ENCODE measurements around the gene RPS6KC1. TPM values are rescaled to one million over a fixed set of nuclear protein-coding genes. Genes with fewer than 3 reads are reported as not detected.

RPS6KC1 gene
- total RNA-seq, 5 donors from 2014 or later (not counting 1 experiment from before 2014, with no cell fraction given): 11.0 to 12.8 (median 11.7) TPM

DNA sequence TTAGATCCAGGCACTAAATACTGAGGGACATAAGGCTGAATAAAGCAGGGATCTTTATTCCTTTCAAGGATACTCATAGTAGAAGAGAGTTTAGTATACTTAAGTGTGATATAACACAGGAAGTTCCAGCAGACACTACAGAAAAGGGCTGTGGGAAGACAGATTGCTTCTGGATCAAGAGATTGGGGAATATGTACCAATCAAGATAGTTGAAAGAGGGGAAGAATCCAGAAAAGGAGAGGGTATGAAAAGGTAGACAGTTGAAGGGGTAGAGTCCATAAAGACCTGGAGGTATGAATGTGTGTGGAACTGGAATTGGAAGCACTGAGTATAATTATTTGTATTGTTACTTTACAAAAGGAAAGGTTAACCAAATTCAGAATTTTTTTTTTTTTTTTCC is 2.4 kb downstream of the RPS6KC1 start:
- peaks cover 0 to 9% (median 0%) of the 10 kb centered on the region in 3 donors for H3K9me3 Mint-ChIP-seq
- peaks cover 10% of the 10 kb centered on the region for H3K36me3 Mint-ChIP-seq
- Histone ChIP-seq H3K36me3 (ENCODE audit: control insufficient read depth in 2 of 2, extremely low read depth in 1 of 2, insufficient read depth in 1 of 2, low read length in 1 of 2) (no peaks in the 10 kb centered on the region), H3K27me3 (replicated peaks in 1 of 2; ENCODE audit: control insufficient read depth in 2 of 2, extremely low read depth in 1 of 2, insufficient read depth in 2 of 2, low read length in 1 of 2) (peaks cover 0 to 4% of the 10 kb centered on the region in 2 experiments), H3K4me1 (ENCODE audit: control insufficient read depth in 1 of 2, extremely low read depth in 1 of 2, insufficient read depth in 2 of 2, low read length in 2 of 2) (peaks cover 5 to 21% of the 10 kb centered on the region in 2 experiments), H3K4me3 (ENCODE audit: control insufficient read depth in 1 of 2, extremely low read depth in 1 of 2, low read length in 1 of 2) (no peak overlapping the region), H3K27ac (ENCODE audit: low read length) (no peak overlapping the region), H3K9me3 (no peaks in the 10 kb centered on the region)
- peaks cover 33 to 39% (median 34%) of the 10 kb centered on the region in 3 donors for H3K4me1 Mint-ChIP-seq
- ChIA-PET POLR2A (interaction anchor here in 1 of 2 donors (0.7 kb wide), 1 partner anchor 441 kb away, joined by 3 read pairs; no protein-coding TSS in a partner anchor), CTCF (no interaction called here)
- H3K27ac Mint-ChIP-seq: no peak overlapping the region
- peaks cover 11% of the 10 kb centered on the region in 2 donors for H3K27me3 Mint-ChIP-seq
- ATAC-seq (replicated peaks in 1 of 4) (no peak), DNase-seq (no peak)
- no peak overlapping the region for H3K4me3 Mint-ChIP-seq

DNA sequence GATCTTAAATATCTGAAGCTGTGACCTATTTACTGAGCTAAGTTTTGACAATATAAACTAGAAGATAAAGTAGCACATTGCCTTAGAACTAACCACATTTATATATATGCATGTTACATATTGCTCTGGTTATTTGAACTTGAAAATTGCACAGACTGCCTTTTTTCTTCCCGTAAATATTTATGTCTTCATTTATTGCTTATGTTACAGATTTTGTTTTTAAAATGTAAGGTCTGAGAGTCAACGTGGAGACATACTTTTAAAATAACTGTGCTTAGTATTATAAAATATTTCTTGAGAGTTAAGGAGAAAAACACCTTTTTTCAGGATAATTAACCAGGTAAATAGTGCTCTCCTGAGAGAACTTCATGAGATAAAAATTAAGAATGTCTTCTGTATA is 3.1 kb downstream of the RPS6KC1 start:
- no peak overlapping the region for H3K27ac Mint-ChIP-seq
- ATAC-seq (replicated peaks in 1 of 4) (no peak), DNase-seq (no peak)
- Histone ChIP-seq H3K9me3 (no peaks in the 10 kb centered on the region), H3K36me3 (ENCODE audit: control insufficient read depth in 2 of 2, extremely low read depth in 1 of 2, insufficient read depth in 1 of 2, low read length in 1 of 2) (no peaks in the 10 kb centered on the region), H3K4me1 (ENCODE audit: control insufficient read depth in 1 of 2, extremely low read depth in 1 of 2, insufficient read depth in 2 of 2, low read length in 2 of 2) (peaks cover 5 to 21% of the 10 kb centered on the region in 2 experiments), H3K27ac (ENCODE audit: low read length) (no peak overlapping the region), H3K4me3 (ENCODE audit: control insufficient read depth in 1 of 2, extremely low read depth in 1 of 2, low read length in 1 of 2) (no peak overlapping the region), H3K27me3 (replicated peaks in 1 of 2; ENCODE audit: control insufficient read depth in 2 of 2, extremely low read depth in 1 of 2, insufficient read depth in 2 of 2, low read length in 1 of 2) (peaks cover 0 to 4% of the 10 kb centered on the region in 2 experiments)
- H3K4me3 Mint-ChIP-seq: no peak overlapping the region
- peaks cover 4 to 5% of the 10 kb centered on the region in 2 donors for H3K27me3 Mint-ChIP-seq
- peaks cover 33 to 39% (median 34%) of the 10 kb centered on the region in 3 donors for H3K4me1 Mint-ChIP-seq
- H3K36me3 Mint-ChIP-seq: peaks cover 11% of the 10 kb centered on the region
- peaks cover 0 to 9% (median 1%) of the 10 kb centered on the region in 3 donors for H3K9me3 Mint-ChIP-seq
- no CpG with 5 or more reads among the region's 2 CpGs for WGBS (ENCODE audit: insufficient coverage)
- ChIA-PET CTCF (no interaction called here), POLR2A (interaction anchor here in 1 of 2 donors (0.7 kb wide), 1 partner anchor 442 kb away, joined by 3 read pairs; no protein-coding TSS in a partner anchor)

DNA sequence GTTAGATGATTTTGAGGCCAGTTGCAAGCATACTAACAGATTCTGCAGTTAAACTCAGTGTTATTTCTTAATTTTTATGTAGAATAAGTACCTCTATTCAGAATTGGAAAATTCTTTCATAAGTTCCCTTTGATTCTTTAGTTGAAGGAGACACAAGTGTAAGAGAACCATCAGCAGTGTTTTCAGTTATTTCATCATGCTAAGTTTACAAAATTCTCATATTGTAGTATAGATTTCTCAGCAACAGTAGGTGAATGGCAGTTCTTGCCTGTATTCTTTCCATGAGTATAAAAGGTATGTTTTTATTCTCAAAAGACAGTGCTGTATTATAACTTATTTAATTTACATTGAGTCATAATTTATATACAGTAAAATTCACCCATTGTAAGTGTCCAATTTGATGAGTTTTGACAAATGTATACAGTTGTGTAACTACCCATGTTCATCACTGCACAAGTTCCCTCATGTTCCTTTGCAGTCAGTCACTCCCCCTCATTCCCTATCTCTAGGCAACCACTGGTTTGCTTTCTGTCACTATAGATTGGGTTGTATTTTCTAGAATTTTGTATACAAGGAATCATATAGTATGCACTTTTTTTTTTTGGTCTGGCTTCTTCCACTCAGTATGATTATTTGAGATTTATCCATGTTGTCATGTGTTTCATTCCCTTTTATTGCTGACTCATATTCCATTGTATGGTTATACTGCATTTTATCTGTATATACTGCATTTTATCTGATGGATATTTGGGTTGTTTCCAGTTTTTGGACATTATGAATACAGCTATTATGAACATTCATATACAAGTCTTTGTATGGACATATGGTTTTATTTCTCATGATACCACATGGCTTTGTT is 3.9 kb downstream of the RPS6KC1 start:
- CTCF ChIA-PET: interaction anchor here in 1 of 2 donors (1.1 kb wide), 1 partner anchor 8 kb away, joined by 3 read pairs; no protein-coding TSS in a partner anchor
- H3K27ac Mint-ChIP-seq: no peak overlapping the region

GRCh38 chr1:213055767-213056166 is 4.7 kb downstream of the RPS6KC1 start:
- Mint-ChIP-seq H3K27ac (no peak overlapping the region), H3K4me1 (peaks cover 25 to 31% (median 26%) of the 10 kb centered on the region in 3 donors), H3K27me3 (no peaks in the 10 kb centered on the region), H3K9me3 (peaks cover 0 to 4% (median under 1%) of the 10 kb centered on the region in 3 donors), H3K36me3 (peaks cover 8% of the 10 kb centered on the region), H3K4me3 (no peak overlapping the region)
- ChIA-PET CTCF (interaction anchor here in 1 of 2 donors (1.1 kb wide), 1 partner anchor 9 kb away, joined by 3 read pairs; no protein-coding TSS in a partner anchor), POLR2A (no interaction called here)
- Histone ChIP-seq H3K4me1 (ENCODE audit: control insufficient read depth in 1 of 2, extremely low read depth in 1 of 2, insufficient read depth in 2 of 2, low read length in 2 of 2) (peaks cover 5 to 15% of the 10 kb centered on the region in 2 experiments), H3K9me3 (no peaks in the 10 kb centered on the region), H3K27ac (ENCODE audit: low read length) (no peak overlapping the region), H3K4me3 (ENCODE audit: control insufficient read depth in 1 of 2, extremely low read depth in 1 of 2, low read length in 1 of 2) (no peak overlapping the region), H3K36me3 (ENCODE audit: control insufficient read depth in 2 of 2, extremely low read depth in 1 of 2, insufficient read depth in 1 of 2, low read length in 1 of 2) (no peaks in the 10 kb centered on the region), H3K27me3 (replicated peaks in 1 of 2; ENCODE audit: control insufficient read depth in 2 of 2, extremely low read depth in 1 of 2, insufficient read depth in 2 of 2, low read length in 1 of 2) (no peaks in the 10 kb centered on the region)
- 100% methylated on average over 1 of the region's 3 CpGs for WGBS (ENCODE audit: insufficient coverage)
- no peak for DNase-seq
- no peak for ATAC-seq (replicated peaks in 1 of 4)

More for the DNA sequence above, 3.9 kb downstream of the RPS6KC1 start:
- ATAC-seq (replicated peaks in 1 of 4) (no peak), DNase-seq (no peak)
- Histone ChIP-seq H3K27ac (ENCODE audit: low read length) (no peak overlapping the region), H3K36me3 (ENCODE audit: control insufficient read depth in 2 of 2, extremely low read depth in 1 of 2, insufficient read depth in 1 of 2, low read length in 1 of 2) (no peaks in the 10 kb centered on the region), H3K27me3 (replicated peaks in 1 of 2; ENCODE audit: control insufficient read depth in 2 of 2, extremely low read depth in 1 of 2, insufficient read depth in 2 of 2, low read length in 1 of 2) (peaks cover 0 to under 1% of the 10 kb centered on the region in 2 experiments), H3K4me1 (ENCODE audit: control insufficient read depth in 1 of 2, extremely low read depth in 1 of 2, insufficient read depth in 2 of 2, low read length in 2 of 2) (peaks cover 5 to 21% of the 10 kb centered on the region in 2 experiments), H3K9me3 (no peaks in the 10 kb centered on the region), H3K4me3 (ENCODE audit: control insufficient read depth in 1 of 2, extremely low read depth in 1 of 2, low read length in 1 of 2) (no peak overlapping the region)
- Mint-ChIP-seq H3K36me3 (peaks cover 13% of the 10 kb centered on the region), H3K9me3 (peaks cover 0 to 9% (median 4%) of the 10 kb centered on the region in 3 donors), H3K27me3 (no peaks in the 10 kb centered on the region), H3K4me3 (no peak overlapping the region), H3K4me1 (peaks cover 33 to 39% (median 34%) of the 10 kb centered on the region in 3 donors)
- POLR2A ChIA-PET: no interaction called here

GRCh38 chr1:213057264-213058059 is 6.4 kb downstream of the RPS6KC1 start:
- no peak overlapping the region for H3K27ac Mint-ChIP-seq
- DNase-seq: no peak
- no peaks in the 10 kb centered on the region for H3K27me3 Mint-ChIP-seq
- H3K27me3 ChIP-seq (replicated peaks in 1 of 2; ENCODE audit: control insufficient read depth in 2 of 2, extremely low read depth in 1 of 2, insufficient read depth in 2 of 2, low read length in 1 of 2): no peaks in the 10 kb centered on the region
- POLR2A ChIA-PET: no interaction called here
- H3K36me3 Mint-ChIP-seq: peaks cover 7% of the 10 kb centered on the region
- H3K4me1 ChIP-seq (ENCODE audit: control insufficient read depth in 1 of 2, extremely low read depth in 1 of 2, insufficient read depth in 2 of 2, low read length in 2 of 2): peaks cover 0 to 4% of the 10 kb centered on the region in 2 experiments
- H3K4me3 ChIP-seq (ENCODE audit: control insufficient read depth in 1 of 2, extremely low read depth in 1 of 2, low read length in 1 of 2): no peak overlapping the region
- CTCF ChIA-PET: no interaction called here
- H3K4me3 Mint-ChIP-seq: no peak overlapping the region
- WGBS (ENCODE audit: insufficient coverage): no CpG with 5 or more reads among the region's 5 CpGs
- ATAC-seq (replicated peaks in 1 of 4): no peak
- no peaks in the 10 kb centered on the region for H3K36me3 ChIP-seq (ENCODE audit: control insufficient read depth in 2 of 2, extremely low read depth in 1 of 2, insufficient read depth in 1 of 2, low read length in 1 of 2)
- peaks cover 0 to 4% (median 0%) of the 10 kb centered on the region in 3 donors for H3K9me3 Mint-ChIP-seq
- H3K27ac ChIP-seq (ENCODE audit: low read length): no peak overlapping the region
- H3K9me3 ChIP-seq: no peaks in the 10 kb centered on the region
- peaks cover 18 to 29% (median 22%) of the 10 kb centered on the region in 3 donors for H3K4me1 Mint-ChIP-seq

DNA sequence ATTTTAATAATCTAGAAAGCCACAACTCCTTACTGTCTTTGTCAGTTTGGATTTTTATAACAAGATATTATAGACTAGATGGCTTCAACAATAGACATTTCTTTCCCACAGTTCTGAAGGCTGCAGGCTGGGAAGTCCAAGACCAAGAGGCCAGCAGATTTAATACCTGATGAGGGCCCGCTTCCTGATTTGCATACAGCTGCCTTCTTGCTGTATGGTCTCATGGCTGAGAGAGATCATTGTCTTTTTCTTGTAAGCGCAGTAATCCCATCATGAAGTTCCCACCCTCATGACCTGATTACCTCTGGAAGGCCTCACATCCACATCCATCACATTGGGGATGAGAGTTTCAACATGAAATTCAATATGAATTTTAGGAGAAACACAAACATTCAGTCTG is 9.8 kb downstream of the RPS6KC1 start:
- Histone ChIP-seq H3K4me1 (ENCODE audit: control insufficient read depth in 1 of 2, extremely low read depth in 1 of 2, insufficient read depth in 2 of 2, low read length in 2 of 2) (no peaks in the 10 kb centered on the region), H3K9me3 (no peaks in the 10 kb centered on the region), H3K4me3 (ENCODE audit: control insufficient read depth in 1 of 2, extremely low read depth in 1 of 2, low read length in 1 of 2) (no peak overlapping the region), H3K36me3 (ENCODE audit: control insufficient read depth in 2 of 2, extremely low read depth in 1 of 2, insufficient read depth in 1 of 2, low read length in 1 of 2) (no peaks in the 10 kb centered on the region), H3K27me3 (replicated peaks in 1 of 2; ENCODE audit: control insufficient read depth in 2 of 2, extremely low read depth in 1 of 2, insufficient read depth in 2 of 2, low read length in 1 of 2) (no peaks in the 10 kb centered on the region), H3K27ac (ENCODE audit: low read length) (no peak overlapping the region)
- no CpG with 5 or more reads among the region's 2 CpGs for WGBS (ENCODE audit: insufficient coverage)
- CTCF ChIA-PET: no interaction called here
- no peak overlapping the region for H3K27ac Mint-ChIP-seq
- DNase-seq (no peak), ATAC-seq (replicated peaks in 1 of 4) (no peak)
- no peak overlapping the region for H3K4me3 Mint-ChIP-seq
- peaks cover 0 to 4% (median 0%) of the 10 kb centered on the region in 3 donors for H3K9me3 Mint-ChIP-seq
- H3K27me3 Mint-ChIP-seq: no peaks in the 10 kb centered on the region
- H3K36me3 Mint-ChIP-seq: peaks cover 15% of the 10 kb centered on the region
- POLR2A ChIA-PET: no interaction called here
- peaks cover 8 to 16% (median 11%) of the 10 kb centered on the region in 3 donors for H3K4me1 Mint-ChIP-seq
